Measurements from ENCODE around the gene SMC4.

The SMC4 gene

GRCh38 chr3:160395297-160395696 is 4.2 kb upstream of the SMC4 start:
- TF ChIP-seq EZH2 (IDR thresholded peaks at IDR 0.05; ENCODE audit: borderline replicate concordance, low read depth, low read length, severe bottlenecking) (no peak), CTCF (IDR thresholded peaks at IDR 0.05; ENCODE audit: borderline replicate concordance, extremely low read depth, low read length, poor library complexity, severe bottlenecking) (no peak)
- peaks cover 26% of the 10 kb centered on the region for H3K4me1 ChIP-seq (ENCODE audit: insufficient read depth, low read length)
- H3K4me2 ChIP-seq (ENCODE audit: insufficient read depth, low read length) = no peak overlapping the region
- no peaks in the 10 kb centered on the region for H3K9me3 ChIP-seq (ENCODE audit: insufficient read depth, low read length, severe bottlenecking)
- peaks cover 76% of the 10 kb centered on the region for H3K79me2 ChIP-seq (ENCODE audit: insufficient read depth, low read length)
- ATAC-seq (ENCODE audit: insufficient read depth, low read depth) (no peak), DNase-seq (no peak)
- no peak overlapping the region for H3K9ac ChIP-seq (ENCODE audit: low read depth, low read length)
- no peak overlapping the region for H3K4me3 ChIP-seq (ENCODE audit: low read depth in 1 of 2, low read length in 2 of 2)
- H2AFZ ChIP-seq (ENCODE audit: low read depth, low read length) = no peak overlapping the region
- H4K20me1 ChIP-seq (ENCODE audit: insufficient read depth, low read length) = peaks cover 4% of the 10 kb centered on the region
- H3K27ac ChIP-seq (ENCODE audit: low read length) = no peak overlapping the region
- peaks cover 5% of the 10 kb centered on the region; the same call in 1 of the 2 replicates for H3K36me3 ChIP-seq (ENCODE audit: insufficient read depth, low read length)
- H3K27me3 ChIP-seq (ENCODE audit: insufficient read depth, low read length, poor library complexity) = no peaks in the 10 kb centered on the region

- H4K20me1 ChIP-seq (ENCODE audit: insufficient read depth, low read length) = peaks cover 39% of the 10 kb centered on the region
- H3K4me1 ChIP-seq (ENCODE audit: insufficient read depth, low read length) = peaks cover 45% of the 10 kb centered on the region
- TF ChIP-seq CTCF (IDR thresholded peaks at IDR 0.05; ENCODE audit: borderline replicate concordance, extremely low read depth, low read length, poor library complexity, severe bottlenecking) = no peak
- TF ChIP-seq EZH2 (IDR thresholded peaks at IDR 0.05; ENCODE audit: borderline replicate concordance, low read depth, low read length, severe bottlenecking) = no peak
- peak overlapping the region; percentile 100 for H3K27ac ChIP-seq (ENCODE audit: low read length)
- no peaks in the 10 kb centered on the region for H3K27me3 ChIP-seq (ENCODE audit: insufficient read depth, low read length, poor library complexity)
- H3K9ac ChIP-seq (ENCODE audit: low read depth, low read length) = peak overlapping the region; percentile 97
- peaks cover 38% of the 10 kb centered on the region for H3K36me3 ChIP-seq (ENCODE audit: insufficient read depth, low read length)
- H3K79me2 ChIP-seq (ENCODE audit: insufficient read depth, low read length) = peaks cover 85% of the 10 kb centered on the region
- peak; percentile 13 for ATAC-seq (ENCODE audit: insufficient read depth, low read depth)
- peak overlapping the region; percentile 89 for H2AFZ ChIP-seq (ENCODE audit: low read depth, low read length)
- no peaks in the 10 kb centered on the region for H3K9me3 ChIP-seq (ENCODE audit: insufficient read depth, low read length, severe bottlenecking)
- H3K4me2 ChIP-seq (ENCODE audit: insufficient read depth, low read length) = peak overlapping the region; percentile 76
- peak overlapping the region; percentile 67 to 98 for H3K4me3 ChIP-seq (ENCODE audit: low read depth in 1 of 2, low read length in 2 of 2)
- no peak for DNase-seq
Measured at GRCh38 chr3:160398820-160399124, 678 bp upstream of the SMC4 start.

GRCh38 chr3:160400030-160400701 is 716 bp downstream of the SMC4 start:
- Histone ChIP-seq H3K4me2 (ENCODE audit: insufficient read depth, low read length) (peak overlapping the region; percentile 62), H2AFZ (ENCODE audit: low read depth, low read length) (peak overlapping the region; percentile 89), H3K4me3 (ENCODE audit: low read depth in 1 of 2, low read length in 2 of 2) (peak overlapping the region; percentile 67 to 98), H3K9ac (ENCODE audit: low read depth, low read length) (peak overlapping the region; percentile 97), H3K36me3 (ENCODE audit: insufficient read depth, low read length) (peaks cover 52% of the 10 kb centered on the region), H3K27me3 (ENCODE audit: insufficient read depth, low read length, poor library complexity) (no peaks in the 10 kb centered on the region), H3K9me3 (ENCODE audit: insufficient read depth, low read length, severe bottlenecking) (no peaks in the 10 kb centered on the region), H3K27ac (ENCODE audit: low read length) (peak overlapping the region; percentile 100), H3K79me2 (ENCODE audit: insufficient read depth, low read length) (peaks cover 91% of the 10 kb centered on the region), H4K20me1 (ENCODE audit: insufficient read depth, low read length) (peaks cover 53% of the 10 kb centered on the region), H3K4me1 (ENCODE audit: insufficient read depth, low read length) (peaks cover 58% of the 10 kb centered on the region)
- DNase-seq = peak; percentile 46
- ATAC-seq (ENCODE audit: insufficient read depth, low read depth) = peak; percentile 18
- TF ChIP-seq EZH2 (IDR thresholded peaks at IDR 0.05; ENCODE audit: borderline replicate concordance, low read depth, low read length, severe bottlenecking) (no peak), CTCF (IDR thresholded peaks at IDR 0.05; ENCODE audit: borderline replicate concordance, extremely low read depth, low read length, poor library complexity, severe bottlenecking) (no peak)

Data from DND-41 (cell line).